ENCODE results near the gene RPL22L1.

DNA sequence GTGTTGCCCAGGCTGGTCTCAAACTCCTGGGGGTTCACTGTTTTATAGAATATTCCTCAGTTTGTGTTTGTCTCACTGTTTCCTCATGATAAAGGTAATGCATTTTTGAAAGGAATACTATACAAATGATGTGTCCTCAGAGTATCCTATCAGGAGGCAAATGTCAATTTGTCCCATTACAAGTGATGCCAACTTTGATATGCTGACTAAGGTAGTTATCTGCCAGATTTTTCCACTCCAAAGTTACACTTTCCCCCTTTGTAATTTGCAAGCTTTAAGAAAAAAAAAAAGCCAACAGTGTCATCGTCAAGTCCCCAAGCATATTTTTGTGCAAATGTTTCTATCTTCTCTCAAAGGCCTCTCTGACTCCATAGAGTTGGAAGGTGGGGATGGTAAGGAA, 29.5 kb upstream of the RPL22L1 start:
- TF ChIP-seq RAD21 (conservative IDR thresholded peaks at IDR 0.05) (no peak), EZH2 (IDR thresholded peaks at IDR 0.05; ENCODE audit: borderline replicate concordance, insufficient read depth, low read length, poor library complexity, severe bottlenecking) (no peak)

Data from neural cell (in vitro differentiated cells).